BLaER1 treated with 17β-estradiol and CSF1 and Interleukin-3, amounts not matched to agents 10 nM and 100 nM (cell line): ENCODE data around the gene NOL12.

Experiments used
- H3K27ac ChIP-seq, 11 experiments: shearing (Covaris generic); formaldehyde crosslinking; 2 replicates each; pipeline ENCODE4 v1.8.1; 2022
- H3K27me3 ChIP-seq, 11 experiments: shearing (Covaris generic); formaldehyde crosslinking; 2 replicates each; pipeline ENCODE4 v1.8.1; 2022
- H3K36me3 ChIP-seq, 11 experiments: shearing (Covaris generic); formaldehyde crosslinking; 2 replicates each; pipeline ENCODE4 v1.8.1; 2022
- H3K4me1 ChIP-seq, 10 experiments: shearing (Covaris generic); formaldehyde crosslinking; 2 replicates each; pipeline ENCODE4 v1.8.1; 2022
- H3K4me2 ChIP-seq, 11 experiments: shearing (Covaris generic); formaldehyde crosslinking; 2 replicates each; pipeline ENCODE4 v1.8.1; 2022
- H3K4me3 ChIP-seq, 10 experiments: shearing (Covaris generic); formaldehyde crosslinking; 2 replicates each; pipeline ENCODE4 v1.8.1; 2022
- H3K9ac ChIP-seq, 11 experiments: shearing (Covaris generic); formaldehyde crosslinking; 2 replicates each; pipeline ENCODE4 v1.8.1; 2022
- H3K9me3 ChIP-seq, 11 experiments: shearing (Covaris generic); formaldehyde crosslinking; replicated peaks in 1 of 11; 2 replicates each; pipeline ENCODE4 v1.8.1; 2022
- H4K20me1 ChIP-seq, 11 experiments: shearing (Covaris generic); formaldehyde crosslinking; 2 replicates each; pipeline ENCODE4 v1.8.1; 2022
- Cebpa-rat ChIP-seq, 11 experiments: shearing (Covaris generic); IDR thresholded peaks; 2 replicates each; pipeline ENCODE4 v1.8.1; 2022

NOL12 gene

GRCh38 chr22:37674248-37674647, 11.9 kb upstream of the NOL12 start:
- Histone ChIP-seq H3K4me2 (peak overlapping the region; percentile 80 to 99 (median 93)), H3K9me3 (no peaks in the 10 kb centered on the region), H3K27me3 (no peaks in the 10 kb centered on the region), H3K4me1 (peaks cover 43 to 82% (median 74%) of the 10 kb centered on the region in 10 experiments), H4K20me1 (peaks cover 0 to 34% (median 0%) of the 10 kb centered on the region in 11 experiments; a peak in 8 of 22 replicates), H3K36me3 (peaks cover 0 to 20% (median 6%) of the 10 kb centered on the region in 11 experiments; a peak in 16 of 22 replicates), H3K9ac (peak overlapping the region; percentile 67 to 88 (median 83); a peak in 20 of 22 replicates), H3K4me3 (peak overlapping the region in 6 of 10 experiments; percentile 65 to 83 (median 74); a peak in 9 of 20 replicates), H3K27ac (peak overlapping the region; percentile 60 to 93 (median 87))
- TF ChIP-seq Cebpa-rat (IDR thresholded peaks at IDR 0.05), result no peak

GRCh38 chr22:37674951-37675929, 10.9 kb upstream of the NOL12 start, which contains the start of gene LGALS1:
LGALS1 (plus strand) TSS chr22:37675636; CDS start chr22:37675703, 67 bp downstream.
- H3K27me3 ChIP-seq, result no peaks in the 10 kb centered on the region
- H3K36me3 ChIP-seq, result peaks cover 0 to 30% (median 6%) of the 10 kb centered on the region in 11 experiments; a peak in 13 of 22 replicates
- peaks cover 0 to 44% (median 0%) of the 10 kb centered on the region in 11 experiments; a peak in 8 of 22 replicates for H4K20me1 ChIP-seq
- H3K4me1 ChIP-seq, result peaks cover 43 to 87% (median 74%) of the 10 kb centered on the region in 10 experiments
- peak within 1 kb of the TSS; percentile 77 to 88 (median 83) for H3K9ac ChIP-seq
- TF ChIP-seq Cebpa-rat (IDR thresholded peaks at IDR 0.05), result no peak
- H3K4me3 ChIP-seq, result peak within 1 kb of the TSS; percentile 48 to 90 (median 69)
- peak within 1 kb of the TSS; percentile 80 to 99 (median 93) for H3K4me2 ChIP-seq
- no peaks in the 10 kb centered on the region for H3K9me3 ChIP-seq
- H3K27ac ChIP-seq, result peak within 1 kb of the TSS; percentile 60 to 93 (median 87)

GRCh38 chr22:37675930-37676735, 10.0 kb upstream of the NOL12 start:
- no peaks in the 10 kb centered on the region for H3K9me3 ChIP-seq
- H3K9ac ChIP-seq, result peak overlapping the region; percentile 77 to 88 (median 83)
- H3K4me1 ChIP-seq, result peaks cover 49 to 92% (median 77%) of the 10 kb centered on the region in 10 experiments
- H3K4me2 ChIP-seq, result peak overlapping the region; percentile 80 to 99 (median 93)
- H3K4me3 ChIP-seq, result peak overlapping the region; percentile 48 to 90 (median 69)
- TF ChIP-seq Cebpa-rat (IDR thresholded peaks at IDR 0.05), result no peak
- no peaks in the 10 kb centered on the region for H3K27me3 ChIP-seq
- peaks cover 0 to 31% (median 6%) of the 10 kb centered on the region in 11 experiments; a peak in 12 of 22 replicates for H3K36me3 ChIP-seq
- peaks cover 0 to 53% (median 0%) of the 10 kb centered on the region in 11 experiments; a peak in 8 of 22 replicates for H4K20me1 ChIP-seq
- H3K27ac ChIP-seq, result peak overlapping the region; percentile 49 to 93 (median 87); a peak in 21 of 22 replicates

- H3K9me3 ChIP-seq, result no peaks in the 10 kb centered on the region
- H3K4me2 ChIP-seq, result peak overlapping the region; percentile 80 to 99 (median 93)
- peaks cover 0 to 31% (median 6%) of the 10 kb centered on the region in 11 experiments; a peak in 12 of 22 replicates for H3K36me3 ChIP-seq
- H3K27ac ChIP-seq, result peak overlapping the region; percentile 49 to 93 (median 87); a peak in 21 of 22 replicates
- no peak for TF ChIP-seq Cebpa-rat (IDR thresholded peaks at IDR 0.05)
- no peaks in the 10 kb centered on the region for H3K27me3 ChIP-seq
- peaks cover 56 to 92% (median 77%) of the 10 kb centered on the region in 10 experiments for H3K4me1 ChIP-seq
- peaks cover 0 to 53% (median 0%) of the 10 kb centered on the region in 11 experiments; a peak in 8 of 22 replicates for H4K20me1 ChIP-seq
- H3K9ac ChIP-seq, result peak overlapping the region; percentile 77 to 88 (median 83)
- peak overlapping the region; percentile 48 to 90 (median 69) for H3K4me3 ChIP-seq
These were observed 9.2 kb upstream of the NOL12 start for GRCh38 chr22:37676736-37677492.

- peak overlapping the region; percentile 57 to 88 (median 83); a peak in 19 of 22 replicates for H3K9ac ChIP-seq
- H3K4me2 ChIP-seq, result peak overlapping the region; percentile 80 to 99 (median 93)
- peaks cover 0 to 53% (median 0%) of the 10 kb centered on the region in 11 experiments; a peak in 8 of 22 replicates for H4K20me1 ChIP-seq
These were observed 8.6 kb upstream of the NOL12 start for GRCh38 chr22:37677493-37677974.

GRCh38 chr22:37678372-37678771, 7.8 kb upstream of the NOL12 start:
- no peak for TF ChIP-seq Cebpa-rat (IDR thresholded peaks at IDR 0.05)
- H3K4me2 ChIP-seq, result peak overlapping the region; percentile 80 to 99 (median 93); a peak in 20 of 22 replicates
- peaks cover 41 to 79% (median 63%) of the 10 kb centered on the region in 10 experiments for H3K4me1 ChIP-seq
- H3K36me3 ChIP-seq, result peaks cover 0 to 31% (median 6%) of the 10 kb centered on the region in 11 experiments; a peak in 12 of 22 replicates
- no peaks in the 10 kb centered on the region for H3K27me3 ChIP-seq
- peak overlapping the region in 6 of 10 experiments; percentile 65 to 83 (median 74); a peak in 8 of 20 replicates for H3K4me3 ChIP-seq
- H3K27ac ChIP-seq, result peak overlapping the region in 9 of 11 experiments; percentile 55 to 93 (median 91); a peak in 13 of 22 replicates
- H3K9me3 ChIP-seq, result no peaks in the 10 kb centered on the region
- peak overlapping the region in 10 of 11 experiments; percentile 16 to 88 (median 80); a peak in 15 of 22 replicates for H3K9ac ChIP-seq
- H4K20me1 ChIP-seq, result peaks cover 0 to 53% (median 0%) of the 10 kb centered on the region in 11 experiments; a peak in 8 of 22 replicates

More at GRCh38 chr22:37677493-37677974, 8.6 kb upstream of the NOL12 start:
- Histone ChIP-seq H3K4me3 (peak overlapping the region; percentile 42 to 90 (median 69); a peak in 19 of 20 replicates), H3K4me1 (peaks cover 50 to 87% (median 71%) of the 10 kb centered on the region in 10 experiments), H3K27me3 (no peaks in the 10 kb centered on the region), H3K36me3 (peaks cover 0 to 31% (median 6%) of the 10 kb centered on the region in 11 experiments; a peak in 12 of 22 replicates), H3K27ac (peak overlapping the region in 10 of 11 experiments; percentile 46 to 93 (median 89); a peak in 19 of 22 replicates), H3K9me3 (no peaks in the 10 kb centered on the region)
- no peak for TF ChIP-seq Cebpa-rat (IDR thresholded peaks at IDR 0.05)

GRCh38 chr22:37679670-37680069, 6.5 kb upstream of the NOL12 start:
- Histone ChIP-seq H3K36me3 (peaks cover 0 to 31% (median 6%) of the 10 kb centered on the region in 11 experiments; a peak in 12 of 22 replicates), H4K20me1 (peaks cover 0 to 53% (median 0%) of the 10 kb centered on the region in 11 experiments; a peak in 8 of 22 replicates), H3K27ac (peak overlapping the region in 3 of 11 experiments; percentile 21 to 40 (median 30); a peak in 3 of 22 replicates)

More at GRCh38 chr22:37679670-37680069, 6.5 kb upstream of the NOL12 start:
- Histone ChIP-seq H3K27me3 (no peaks in the 10 kb centered on the region), H3K9ac (0 out of 22 replicates have a peak overlapping the region, but pooled peaks of 2 of the 11 experiments have one; percentile 9 to 38), H3K4me3 (no peak overlapping the region), H3K4me2 (peak overlapping the region in 3 of 11 experiments; percentile 2 to 93 (median 80); a peak in 4 of 22 replicates), H3K4me1 (peaks cover 28 to 66% (median 50%) of the 10 kb centered on the region in 10 experiments), H3K9me3 (no peaks in the 10 kb centered on the region)
- no peak for TF ChIP-seq Cebpa-rat (IDR thresholded peaks at IDR 0.05)
